ENCODE data around the gene BCL2A1. TPM values are rescaled to one million over a fixed set of nuclear protein-coding genes. Genes with fewer than 3 reads are reported as not detected.
"Not testable (repeated sequence)": the region's sequence is repeated elsewhere in the genome, so short reads cannot be mapped to it uniquely, and the experiment has no call there.

Gene BCL2A1
- total RNA-seq: 0.23 to 0.71 TPM (median 0.49 TPM) in 3 replicates

GRCh38 chr15:79970624-79971434 is at the start of gene BCL2A1:
Gene BCL2A1 (minus strand): TSS chr15:79971196. CDS start chr15:79971119, 77 bp downstream.
- peaks cover 21% of the 10 kb centered on the region for H3K4me1 Mint-ChIP-seq
- H3K27me3 Mint-ChIP-seq (ENCODE audit: low read depth): no peaks in the 10 kb centered on the region
- DNase-seq (ENCODE audit: low spot score in 2 of 2, unreplicated experiment in 2 of 2): no peak

GRCh38 chr15:80020731-80021130 is 49.7 kb upstream of the BCL2A1 start:
- Mint-ChIP-seq H3K27me3 (ENCODE audit: low read depth) (no peaks in the 10 kb centered on the region), H3K4me3 (no peak overlapping the region), H3K9me3 (peaks cover 3% of the 10 kb centered on the region), H3K36me3 (no peaks in the 10 kb centered on the region), H3K27ac (no peak overlapping the region), H3K4me1 (no peaks in the 10 kb centered on the region)
- TF ChIP-seq CTCF (IDR thresholded peaks at IDR 0.05; ENCODE audit: unreplicated experiment): no peak
- DNase-seq (ENCODE audit: low spot score in 2 of 2, unreplicated experiment in 2 of 2): no peak

More at GRCh38 chr15:79970624-79971434, at the start of gene BCL2A1:
- no peaks in the 10 kb centered on the region for H3K9me3 Mint-ChIP-seq
- no peaks in the 10 kb centered on the region for H3K36me3 Mint-ChIP-seq
- H3K27ac Mint-ChIP-seq: peak within 1 kb of the TSS; percentile 51
- no peak within 1 kb of the TSS for H3K4me3 Mint-ChIP-seq
- TF ChIP-seq CTCF (IDR thresholded peaks at IDR 0.05; ENCODE audit: unreplicated experiment): no peak

- not testable (repeated sequence) for H3K27ac Mint-ChIP-seq; DNase-seq (ENCODE audit: low spot score in 2 of 2, unreplicated experiment in 2 of 2); H3K27me3 Mint-ChIP-seq (ENCODE audit: low read depth); H3K36me3 Mint-ChIP-seq; H3K9me3 Mint-ChIP-seq; H3K4me3 Mint-ChIP-seq; H3K4me1 Mint-ChIP-seq
These were observed 49.2 kb upstream of the BCL2A1 start for GRCh38 chr15:80020149-80020548.

GRCh38 chr15:80019168-80019745 is 48.3 kb upstream of the BCL2A1 start:
- no peak overlapping the region for H3K4me3 Mint-ChIP-seq
- DNase-seq (ENCODE audit: low spot score in 2 of 2, unreplicated experiment in 2 of 2): no peak
- H3K9me3 Mint-ChIP-seq: peaks cover 13% of the 10 kb centered on the region
- no peaks in the 10 kb centered on the region for H3K27me3 Mint-ChIP-seq (ENCODE audit: low read depth)
- H3K4me1 Mint-ChIP-seq: no peaks in the 10 kb centered on the region
- H3K27ac Mint-ChIP-seq: no peak overlapping the region
- no peak for TF ChIP-seq CTCF (IDR thresholded peaks at IDR 0.05; ENCODE audit: unreplicated experiment)
- H3K36me3 Mint-ChIP-seq: no peaks in the 10 kb centered on the region

- H3K9me3 Mint-ChIP-seq: peaks cover 14% of the 10 kb centered on the region
- not testable (repeated sequence) for H3K27ac Mint-ChIP-seq
These were observed 46.1 kb upstream of the BCL2A1 start for GRCh38 chr15:80017139-80017538.

GRCh38 chr15:80016506-80016905 is 45.5 kb upstream of the BCL2A1 start:
- not testable (repeated sequence) for H3K4me3 Mint-ChIP-seq; H3K36me3 Mint-ChIP-seq; DNase-seq (ENCODE audit: low spot score in 2 of 2, unreplicated experiment in 2 of 2); H3K27ac Mint-ChIP-seq; H3K27me3 Mint-ChIP-seq (ENCODE audit: low read depth); H3K4me1 Mint-ChIP-seq
- peaks cover 14% of the 10 kb centered on the region for H3K9me3 Mint-ChIP-seq

More at GRCh38 chr15:80017139-80017538, 46.1 kb upstream of the BCL2A1 start:
- DNase-seq (ENCODE audit: low spot score in 2 of 2, unreplicated experiment in 2 of 2); H3K4me3 Mint-ChIP-seq; H3K27me3 Mint-ChIP-seq (ENCODE audit: low read depth); H3K36me3 Mint-ChIP-seq; H3K4me1 Mint-ChIP-seq: not testable (repeated sequence)

GRCh38 chr15:80015156-80015555 is 44.2 kb upstream of the BCL2A1 start:
- no peaks in the 10 kb centered on the region for H3K4me1 Mint-ChIP-seq
- no peaks in the 10 kb centered on the region for H3K27me3 Mint-ChIP-seq (ENCODE audit: low read depth)

GRCh38 chr15:80014186-80014585 is 43.2 kb upstream of the BCL2A1 start:
- not testable (repeated sequence) for H3K4me3 Mint-ChIP-seq; DNase-seq (ENCODE audit: low spot score in 2 of 2, unreplicated experiment in 2 of 2); H3K4me1 Mint-ChIP-seq; H3K36me3 Mint-ChIP-seq; H3K27me3 Mint-ChIP-seq (ENCODE audit: low read depth); H3K27ac Mint-ChIP-seq
- peaks cover 11% of the 10 kb centered on the region for H3K9me3 Mint-ChIP-seq

More at GRCh38 chr15:80015156-80015555, 44.2 kb upstream of the BCL2A1 start:
- Mint-ChIP-seq H3K4me3 (no peak overlapping the region), H3K9me3 (peaks cover 11% of the 10 kb centered on the region), H3K36me3 (no peaks in the 10 kb centered on the region), H3K27ac (no peak overlapping the region)
- DNase-seq (ENCODE audit: low spot score in 2 of 2, unreplicated experiment in 2 of 2): no peak
- no peak for TF ChIP-seq CTCF (IDR thresholded peaks at IDR 0.05; ENCODE audit: unreplicated experiment)
